CD4-positive, alpha-beta T cell treated with Interleukin-17A for 1 hour (primary cell): ENCODE measurements around the gene CHRNA4.
A peak's percentile ranks its signal among the peaks of the same experiment; 100 is the strongest.
"Not testable (repeated sequence)": the region's sequence is repeated elsewhere in the genome, so short reads cannot be mapped to it uniquely, and the experiment has no call there.

Source experiments
- DNase-seq: peaks from one replicate; pipeline ENCODE4 v3.0.0-alpha.2; 2020

CHRNA4 gene

GRCh38 chr20:63397155-63397843 is 36.1 kb upstream of the CHRNA4 start:
- DNase-seq: no peak

DNA sequence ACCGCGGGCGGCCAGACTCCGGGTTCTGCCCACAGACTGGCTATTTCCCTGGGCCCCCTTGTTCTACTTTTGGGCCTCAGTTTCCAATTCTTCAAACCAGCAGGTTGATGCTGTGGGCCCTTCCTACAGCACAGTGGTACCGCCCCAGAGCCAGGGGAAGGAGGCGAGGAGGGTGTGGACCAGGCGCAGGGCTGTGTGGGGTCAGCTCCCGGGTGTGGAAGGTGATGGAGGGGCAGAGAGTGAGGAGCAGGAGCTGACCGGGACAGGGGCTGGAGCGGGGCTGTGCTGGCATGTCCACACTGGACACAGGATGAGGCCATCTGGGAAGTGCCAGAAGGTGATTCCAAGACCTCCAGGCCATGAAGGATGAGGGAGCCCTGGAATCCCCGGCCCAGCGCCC is 35.2 kb upstream of the CHRNA4 start:
- DNase-seq: no peak

GRCh38 chr20:63395723-63396122 is 34.6 kb upstream of the CHRNA4 start:
- no peak for DNase-seq

- DNase-seq: no peak
These were observed 33.8 kb upstream of the CHRNA4 start for GRCh38 chr20:63394920-63395455.

GRCh38 chr20:63394069-63394919 is 33.1 kb upstream of the CHRNA4 start:
- DNase-seq: no peak

- DNase-seq: no peak
These were observed 32.4 kb upstream of the CHRNA4 start for GRCh38 chr20:63393566-63393965.

- DNase-seq: no peak
These were observed 31.6 kb upstream of the CHRNA4 start for GRCh38 chr20:63392465-63393365.

DNA sequence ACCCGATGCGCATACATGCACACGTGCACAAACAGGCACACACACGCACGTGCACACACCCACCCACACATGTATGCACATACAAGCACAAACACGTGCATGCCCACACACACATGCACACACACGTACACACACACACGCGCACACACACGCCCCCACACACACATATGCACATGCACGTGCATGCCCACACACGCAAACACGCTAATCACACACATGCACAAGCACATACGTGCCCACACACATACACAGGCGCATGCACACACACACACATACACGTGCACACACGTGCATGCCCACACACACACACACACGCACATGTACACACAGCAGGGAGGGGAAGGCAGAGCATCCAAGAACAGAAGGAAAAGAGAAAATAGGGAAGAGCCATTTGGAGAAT is 26.8 kb upstream of the CHRNA4 start:
- no peak for DNase-seq

- DNase-seq: no peak
These were observed 26.2 kb upstream of the CHRNA4 start for GRCh38 chr20:63387393-63387792.

DNA sequence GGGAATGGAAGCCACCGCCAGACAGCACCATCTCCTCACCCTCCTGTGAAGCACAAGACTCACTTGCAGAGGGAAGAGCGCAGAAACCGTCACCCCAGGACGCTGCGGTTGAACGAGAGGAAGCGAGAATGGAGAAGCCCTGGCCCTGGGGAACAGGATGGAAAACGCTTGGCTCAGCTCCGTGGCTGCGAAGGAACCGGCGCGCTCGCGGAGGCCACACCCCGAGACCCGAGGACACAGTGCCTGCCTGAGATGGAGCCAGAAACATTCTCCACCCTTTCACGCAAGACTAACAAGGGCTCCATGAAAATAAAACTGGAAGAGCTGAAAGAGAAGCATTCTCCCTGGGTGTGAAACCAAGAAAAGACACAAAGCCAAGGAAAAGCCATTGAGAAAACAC is 25.3 kb upstream of the CHRNA4 start:
- no peak for DNase-seq

- no peak for DNase-seq
These were observed 24.7 kb upstream of the CHRNA4 start for GRCh38 chr20:63385819-63386218.

- no peak for DNase-seq
These were observed 23.2 kb upstream of the CHRNA4 start for GRCh38 chr20:63384336-63384735.

DNA sequence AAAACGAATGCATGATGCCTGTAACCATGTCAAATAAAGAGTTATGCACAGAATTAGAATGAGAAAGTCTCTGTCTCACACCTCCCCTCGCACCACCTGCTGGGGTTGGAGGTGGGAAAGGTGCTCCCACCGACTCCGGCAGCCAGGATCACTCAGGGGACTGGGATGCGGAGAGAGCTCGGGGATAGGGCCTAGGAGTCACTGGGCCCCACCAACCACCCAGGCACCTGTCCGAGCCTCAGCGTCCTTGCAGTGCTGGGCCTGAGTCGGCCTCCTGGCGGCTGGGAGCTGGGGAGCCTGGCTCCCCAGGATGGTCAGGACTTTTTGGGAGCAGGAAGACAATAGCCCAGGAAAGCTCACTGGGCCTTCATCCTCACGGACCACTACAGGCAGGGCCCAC is 22.4 kb upstream of the CHRNA4 start:
- no peak for DNase-seq

DNA sequence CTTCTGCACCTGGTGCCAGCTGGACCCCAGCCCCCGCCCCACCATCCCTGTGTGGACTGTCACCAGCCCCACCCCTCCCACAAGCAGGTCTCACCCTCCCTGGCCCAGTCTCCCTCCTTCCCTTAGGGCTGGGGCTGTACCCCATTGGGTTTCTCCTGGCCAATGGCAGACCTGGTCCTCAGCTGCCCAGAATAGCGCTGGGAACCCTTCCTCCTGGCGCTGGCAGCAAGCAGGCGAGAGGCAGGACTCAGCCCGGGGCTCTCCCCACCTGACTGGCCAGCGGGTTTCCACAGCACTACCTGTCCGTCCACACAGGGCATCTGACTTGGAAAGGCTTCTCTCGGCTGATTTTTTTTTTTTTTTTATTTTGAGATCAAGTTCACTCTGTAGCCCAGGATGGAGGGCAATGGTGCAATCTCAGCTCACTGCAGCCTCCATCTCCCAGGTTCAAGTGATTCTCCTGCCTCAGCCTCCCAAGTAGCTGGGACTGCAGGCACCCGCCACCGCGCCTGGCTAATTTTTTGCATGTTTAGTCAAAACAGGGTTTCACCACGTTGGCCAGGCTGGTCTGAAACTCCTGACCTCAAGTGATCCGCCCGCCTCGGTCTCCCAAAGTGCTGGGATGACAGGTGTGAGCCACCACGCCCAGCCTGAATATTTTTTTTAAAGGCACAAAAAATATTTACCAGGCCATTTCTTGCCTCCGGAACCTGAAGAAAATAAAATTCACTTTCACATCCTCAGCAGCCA is 21.6 kb upstream of the CHRNA4 start:
- no peak for DNase-seq

DNA sequence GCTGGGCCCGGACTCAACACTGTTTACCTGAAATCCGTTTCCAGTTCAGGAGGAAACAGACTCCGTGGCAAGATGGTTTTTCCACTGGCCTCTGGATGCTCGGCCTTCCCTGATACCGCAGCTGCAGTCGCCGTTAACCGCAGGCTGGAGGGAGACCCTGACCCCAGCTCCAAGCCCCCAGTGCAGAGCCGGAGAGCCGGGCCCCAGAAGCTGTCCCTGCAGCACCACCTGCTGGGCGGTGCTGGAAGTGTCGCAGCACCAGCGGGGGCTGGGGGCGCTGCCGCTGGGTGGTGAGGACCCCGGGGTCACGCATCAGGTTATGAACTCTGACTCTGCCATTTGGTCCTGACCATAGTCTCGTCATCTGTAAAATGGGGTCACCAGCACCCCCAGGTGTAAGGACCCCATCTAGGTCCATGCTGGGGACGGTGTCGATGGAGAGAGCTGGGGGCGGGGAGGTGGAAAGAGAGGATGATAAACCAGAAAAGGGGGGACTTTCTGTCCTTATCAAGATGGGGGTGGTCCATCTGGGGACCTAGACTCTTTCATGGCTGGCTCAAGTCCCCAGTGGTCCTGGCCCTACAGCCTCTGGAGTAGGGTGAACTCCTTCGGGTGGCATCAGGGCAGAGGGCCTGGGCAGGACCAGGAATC is 20.8 kb upstream of the CHRNA4 start:
- peak; percentile 21 for DNase-seq

GRCh38 chr20:63380346-63380870 is 19.3 kb upstream of the CHRNA4 start:
- DNase-seq: no peak

DNA sequence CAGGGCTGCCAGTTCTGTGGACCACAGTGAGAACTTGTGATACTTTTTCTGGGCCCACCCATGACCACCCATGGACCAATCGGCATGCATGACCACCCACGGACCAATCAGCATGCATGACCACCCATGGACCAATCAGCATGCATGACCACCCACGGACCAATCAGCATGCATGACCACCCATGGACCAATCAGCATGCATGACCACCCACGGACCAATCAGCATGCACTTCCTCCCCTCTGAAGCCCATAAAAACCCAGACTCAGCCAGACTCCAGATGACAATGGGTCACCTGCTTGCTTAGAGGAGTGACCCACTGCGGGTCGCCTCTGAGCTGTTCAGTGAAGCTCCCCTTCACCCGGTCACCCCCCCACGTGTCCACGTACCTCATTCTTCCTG is 18.7 kb upstream of the CHRNA4 start:
- not testable (repeated sequence) for DNase-seq

GRCh38 chr20:63379296-63379695 is 18.1 kb upstream of the CHRNA4 start:
- no peak for DNase-seq

- DNase-seq: no peak
These were observed 17.5 kb upstream of the CHRNA4 start for GRCh38 chr20:63378626-63379025.

DNA sequence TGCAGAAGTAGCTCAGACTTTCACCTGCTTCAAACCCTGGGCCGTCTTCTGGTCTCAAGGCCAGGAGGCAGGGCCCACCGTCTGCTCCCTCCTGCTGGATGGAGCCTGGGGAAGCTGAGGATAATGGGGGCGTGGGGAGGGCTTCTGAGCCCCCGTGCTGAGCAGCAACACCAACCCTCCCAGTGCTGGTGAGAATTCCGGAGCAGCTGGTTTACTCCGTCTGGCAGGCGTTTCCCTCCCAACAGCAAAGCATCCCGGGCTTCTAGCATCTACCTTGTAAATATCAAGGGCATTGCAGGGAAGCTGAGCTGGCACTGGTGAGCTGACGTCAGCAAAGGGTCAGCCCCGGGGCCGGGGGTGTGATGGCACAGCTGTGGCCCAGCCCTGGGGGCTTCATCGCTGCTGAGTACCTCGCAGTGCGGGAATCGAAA is 16.8 kb upstream of the CHRNA4 start:
- DNase-seq: no peak

GRCh38 chr20:63377256-63377941 is 16.2 kb upstream of the CHRNA4 start:
- no peak for DNase-seq
